Effector memory CD4-positive, alpha-beta T cell (primary cell): ENCODE data around the gene GRK4.

Experiments used
- DNase-seq, 3 donors: peaks; one replicate each; pipeline ENCODE4 v3.0.0-alpha.2; 2020
- H3K27ac ChIP-seq: 2 replicates; pipeline ENCODE4 v1.7.0; 2013; ENCODE audit warnings: mild to moderate bottlenecking, low read length, moderate library complexity; ENCODE audit not compliant: insufficient read depth, poor library complexity, severe bottlenecking
- H3K27me3 ChIP-seq: replicated peaks from 2 replicates; pipeline ENCODE4 v1.7.0; 2013; ENCODE audit warnings: mild to moderate bottlenecking, low read length; ENCODE audit not compliant: insufficient read depth, control insufficient read depth, poor library complexity, severe bottlenecking
- H3K36me3 ChIP-seq: 2 replicates; pipeline ENCODE4 v1.7.0; 2013; ENCODE audit warnings: mild to moderate bottlenecking, low read length, moderate library complexity; ENCODE audit not compliant: control insufficient read depth, insufficient read depth
- H3K4me1 ChIP-seq: 2 replicates; pipeline ENCODE4 v1.7.0; 2013; ENCODE audit warnings: low read length, mild to moderate bottlenecking; ENCODE audit not compliant: control insufficient read depth, insufficient read depth, poor library complexity, severe bottlenecking
- H3K4me3 ChIP-seq: 2 replicates; pipeline ENCODE4 v1.7.0; 2013; ENCODE audit warnings: low read length, low read depth, mild to moderate bottlenecking; ENCODE audit not compliant: insufficient read depth, poor library complexity, severe bottlenecking
- H3K9me3 ChIP-seq: 2 replicates; pipeline ENCODE4 v1.7.0; 2013; ENCODE audit warnings: mild to moderate bottlenecking, low read length, moderate library complexity; ENCODE audit not compliant: control insufficient read depth

GRK4 gene

GRCh38 chr4:3013839-3014350, 50.5 kb downstream of the GRK4 start:
- Histone ChIP-seq H3K4me1 (no peaks in the 10 kb centered on the region), H3K9me3 (no peaks in the 10 kb centered on the region), H3K27me3 (no peaks in the 10 kb centered on the region), H3K36me3 (no peaks in the 10 kb centered on the region), H3K4me3 (no peak overlapping the region), H3K27ac (no peak overlapping the region)
- DNase-seq = no peak

GRCh38 chr4:3016961-3017360, 53.6 kb downstream of the GRK4 start:
- Histone ChIP-seq H3K4me3 (no peak overlapping the region), H3K27me3 (no peaks in the 10 kb centered on the region), H3K9me3 (no peaks in the 10 kb centered on the region), H3K4me1 (no peaks in the 10 kb centered on the region), H3K27ac (no peak overlapping the region), H3K36me3 (no peaks in the 10 kb centered on the region)
- DNase-seq = no peak

GRCh38 chr4:3017504-3017903, 54.1 kb downstream of the GRK4 start:
- H3K27ac ChIP-seq = no peak overlapping the region

GRCh38 chr4:3019145-3019846, 55.9 kb downstream of the GRK4 start:
- Histone ChIP-seq H3K27me3 (no peaks in the 10 kb centered on the region), H3K4me3 (no peak overlapping the region), H3K27ac (no peak overlapping the region), H3K9me3 (no peaks in the 10 kb centered on the region), H3K36me3 (no peaks in the 10 kb centered on the region), H3K4me1 (no peaks in the 10 kb centered on the region)
- no peak for DNase-seq

More at GRCh38 chr4:3017504-3017903, 54.1 kb downstream of the GRK4 start:
- Histone ChIP-seq H3K27me3 (no peaks in the 10 kb centered on the region), H3K4me3 (no peak overlapping the region), H3K4me1 (no peaks in the 10 kb centered on the region), H3K9me3 (no peaks in the 10 kb centered on the region), H3K36me3 (no peaks in the 10 kb centered on the region)
- DNase-seq = no peak

- Histone ChIP-seq H3K4me3 (no peak overlapping the region), H3K9me3 (no peaks in the 10 kb centered on the region), H3K36me3 (no peaks in the 10 kb centered on the region), H3K27me3 (no peaks in the 10 kb centered on the region), H3K27ac (no peak overlapping the region), H3K4me1 (no peaks in the 10 kb centered on the region)
- DNase-seq = no peak
These were observed 57.8 kb downstream of the GRK4 start for GRCh38 chr4:3021127-3021526.

GRCh38 chr4:3021627-3022026, 58.3 kb downstream of the GRK4 start:
- Histone ChIP-seq H3K4me1 (no peaks in the 10 kb centered on the region), H3K27ac (no peak overlapping the region), H3K4me3 (no peak overlapping the region), H3K27me3 (no peaks in the 10 kb centered on the region), H3K36me3 (no peaks in the 10 kb centered on the region), H3K9me3 (no peaks in the 10 kb centered on the region)
- no peak for DNase-seq

GRCh38 chr4:3022112-3022511, 58.7 kb downstream of the GRK4 start:
- DNase-seq = no peak
- no peak overlapping the region for H3K27ac ChIP-seq
- no peaks in the 10 kb centered on the region for H3K36me3 ChIP-seq
- H3K27me3 ChIP-seq = no peaks in the 10 kb centered on the region
- H3K9me3 ChIP-seq = no peaks in the 10 kb centered on the region
- H3K4me3 ChIP-seq = no peak overlapping the region
- no peaks in the 10 kb centered on the region for H3K4me1 ChIP-seq

- Histone ChIP-seq H3K4me3 (no peak overlapping the region), H3K27me3 (no peaks in the 10 kb centered on the region), H3K4me1 (no peaks in the 10 kb centered on the region), H3K9me3 (no peaks in the 10 kb centered on the region), H3K36me3 (no peaks in the 10 kb centered on the region), H3K27ac (no peak overlapping the region)
- no peak for DNase-seq
These were observed 59.3 kb downstream of the GRK4 start for GRCh38 chr4:3022651-3023050.

GRCh38 chr4:3025881-3026280, 62.5 kb downstream of the GRK4 start:
- H3K4me1 ChIP-seq = no peaks in the 10 kb centered on the region
- no peaks in the 10 kb centered on the region for H3K27me3 ChIP-seq
- no peaks in the 10 kb centered on the region for H3K36me3 ChIP-seq
- no peak overlapping the region for H3K27ac ChIP-seq
- no peaks in the 10 kb centered on the region for H3K9me3 ChIP-seq
- DNase-seq = no peak
- no peak overlapping the region for H3K4me3 ChIP-seq

- H3K4me3 ChIP-seq = no peak overlapping the region
- no peaks in the 10 kb centered on the region for H3K27me3 ChIP-seq
- H3K27ac ChIP-seq = no peak overlapping the region
These were observed 63.2 kb downstream of the GRK4 start for GRCh38 chr4:3026540-3026939.

More at GRCh38 chr4:3026540-3026939, 63.2 kb downstream of the GRK4 start:
- H3K4me1 ChIP-seq = no peaks in the 10 kb centered on the region
- DNase-seq = no peak
- no peaks in the 10 kb centered on the region for H3K36me3 ChIP-seq
- H3K9me3 ChIP-seq = no peaks in the 10 kb centered on the region
